Esophagus (tissue), 2 donors: ENCODE measurements around the gene CNN1. TPM values are rescaled to one million over a fixed set of nuclear protein-coding genes. Genes with fewer than 3 reads are reported as not detected.

Source experiments
- H3K27ac ChIP-seq, 2 donors: one replicate each; pipeline ENCODE4 v1.5.1; 2013; ENCODE audit warnings: low read depth in 2 of 2, mild to moderate bottlenecking in 2 of 2, inconsistent platforms in 1 of 2, low read length in 1 of 2, moderate library complexity in 1 of 2
- H3K27me3 ChIP-seq, 2 donors: one replicate each; pipeline ENCODE4 v1.6.1; 2013; ENCODE audit warnings: low read length in 2 of 2, control low read depth in 1 of 2, mild to moderate bottlenecking in 1 of 2; ENCODE audit not compliant: insufficient read depth in 2 of 2, control insufficient read depth in 1 of 2
- H3K36me3 ChIP-seq, 2 donors: one replicate each; pipeline ENCODE4 v1.6.1; 2013; ENCODE audit warnings: low read length in 1 of 2; ENCODE audit not compliant: control insufficient read depth in 2 of 2, insufficient read depth in 2 of 2
- H3K4me1 ChIP-seq, 2 donors: one replicate each; pipeline ENCODE4 v1.6.1; 2013; ENCODE audit warnings: low read length in 1 of 2; ENCODE audit not compliant: control insufficient read depth in 2 of 2, insufficient read depth in 2 of 2
- H3K4me3 ChIP-seq, 2 donors: one replicate each; pipeline ENCODE4 v1.5.1; 2013; ENCODE audit warnings: low read length in 2 of 2, mild to moderate bottlenecking in 2 of 2, low read depth in 1 of 2, moderate library complexity in 1 of 2
- H3K9me3 ChIP-seq, 2 donors: one replicate each; pipeline ENCODE4 v1.6.1; 2013; ENCODE audit warnings: mild to moderate bottlenecking in 2 of 2, low read depth in 1 of 2, low read length in 1 of 2, moderate library complexity in 1 of 2; ENCODE audit not compliant: control insufficient read depth in 2 of 2, insufficient read depth in 1 of 2
- WGBS, 2 donors: extraction: QIAGEN DNeasy Blood & Tissue Kit; methylation state at CpG; one replicate each; pipeline ENCODE4 v1.1.7; 2013; 5-methylcytosine and 5-hydroxymethylcytosine counted together
- polyA plus RNA-seq, 2 donors: library from polyadenylated mRNA; stranded (reverse); fragments of 200-250 nt; gene quantifications; one replicate each; pipeline ENCODE4 v1.2.3, GENCODE V29; 2013
- donor health status: healthy with polysubstance abuse.
- donor health status: Bipolar disorder and iron deficiency.

Gene CNN1
- 100 to 1,000 TPM in 1 of 2 donors, 10 to 100 TPM in 1; 85.0 to 234 TPM for polyA plus RNA-seq

DNA sequence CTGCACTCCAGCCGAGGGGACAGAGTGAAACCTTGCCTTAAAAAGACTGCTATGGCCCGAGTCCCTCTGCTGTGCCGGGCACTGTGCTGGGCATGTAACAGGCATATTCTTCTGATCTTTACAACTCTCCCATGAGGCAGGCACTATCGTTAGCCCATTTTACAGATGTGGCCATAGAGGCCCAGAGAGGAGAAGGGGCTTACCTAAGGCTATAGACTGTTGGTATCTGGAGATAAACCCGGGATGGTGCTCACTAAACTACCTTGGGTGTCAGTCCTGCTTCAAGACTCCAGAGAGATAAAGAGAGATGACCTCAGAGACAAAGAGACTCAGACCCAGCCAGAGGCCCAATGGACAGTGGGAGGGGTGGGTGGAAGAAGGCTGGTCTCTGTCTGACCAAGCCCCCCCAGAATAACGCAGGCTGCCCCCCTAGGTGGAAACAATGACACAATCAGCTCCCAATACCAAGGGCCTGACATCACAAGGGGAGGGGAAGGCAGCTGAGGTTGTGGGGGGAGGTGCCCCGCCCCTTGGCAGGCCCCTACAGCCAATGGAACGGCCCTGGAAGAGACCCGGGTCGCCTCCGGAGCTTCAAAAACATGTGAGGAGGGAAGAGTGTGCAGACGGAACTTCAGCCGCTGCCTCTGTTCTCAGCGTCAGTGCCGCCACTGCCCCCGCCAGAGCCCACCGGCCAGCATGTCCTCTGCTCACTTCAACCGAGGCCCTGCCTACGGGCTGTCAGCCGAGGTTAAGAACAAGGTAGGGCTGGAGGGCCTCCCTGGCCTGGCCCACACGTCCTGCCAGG is at the start of gene CNN1:
CNN1 (plus strand) TSS at position 620 of the 805 bp plus-strand sequence; CDS start at position 697, 77 bp downstream.
- no peaks in the 10 kb centered on the region for H3K27me3 ChIP-seq
- no peaks in the 10 kb centered on the region for H3K9me3 ChIP-seq
- no peaks in the 10 kb centered on the region for H3K4me1 ChIP-seq
- WGBS, 2 donors = 25% methylated on average over 20 to 21 of the region's 21 CpGs
- H3K27ac ChIP-seq = peak within 1 kb of the TSS; percentile 80 to 89
- peak within 1 kb of the TSS; percentile 34 to 41 for H3K4me3 ChIP-seq
- no peaks in the 10 kb centered on the region for H3K36me3 ChIP-seq

GRCh38 chr19:11489378-11489777 is 49.3 kb upstream of the CNN1 start:
- Histone ChIP-seq H3K9me3 (no peaks in the 10 kb centered on the region), H3K4me1 (no peaks in the 10 kb centered on the region), H3K4me3 (no peak overlapping the region), H3K36me3 (peaks cover 0 to 21% of the 10 kb centered on the region in 2 donors), H3K27me3 (no peaks in the 10 kb centered on the region), H3K27ac (no peak overlapping the region)
- 93 to 95% methylated on average over 7 of the region's 7 CpGs for WGBS, 2 donors

- 94 to 96% methylated on average over 27 of the region's 27 CpGs for WGBS, 2 donors
- Histone ChIP-seq H3K4me3 (no peak overlapping the region), H3K4me1 (peaks cover 0 to 2% of the 10 kb centered on the region in 2 donors), H3K36me3 (peaks cover 0 to 27% of the 10 kb centered on the region in 2 donors), H3K27me3 (no peaks in the 10 kb centered on the region), H3K9me3 (no peaks in the 10 kb centered on the region), H3K27ac (no peak overlapping the region)
Observed at GRCh38 chr19:11494634-11495285, 43.9 kb upstream of the CNN1 start.

DNA sequence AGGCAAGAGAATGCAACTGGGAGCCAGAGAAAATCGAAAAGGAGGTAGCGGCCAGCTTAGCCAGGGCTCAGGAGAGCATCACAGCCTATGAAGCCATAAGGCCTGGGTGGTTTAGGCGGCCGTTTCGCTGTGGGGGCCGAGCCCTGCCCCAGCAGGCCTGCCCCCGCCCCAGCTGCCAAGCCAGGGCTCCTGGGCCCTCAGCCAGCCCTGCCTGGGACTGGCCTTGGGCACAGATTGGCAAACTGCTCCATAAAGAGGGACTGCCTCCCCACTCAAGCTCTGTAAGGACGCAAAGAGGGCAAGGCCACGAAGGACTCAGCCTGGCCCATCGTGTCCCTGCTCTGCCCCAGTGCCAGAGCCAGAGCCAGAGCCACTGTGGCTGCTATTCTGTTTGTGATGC is 43.2 kb upstream of the CNN1 start:
- no peak overlapping the region for H3K4me3 ChIP-seq
- no peak overlapping the region for H3K27ac ChIP-seq
- H3K9me3 ChIP-seq = no peaks in the 10 kb centered on the region
- peaks cover 0 to 27% of the 10 kb centered on the region in 2 donors for H3K36me3 ChIP-seq
- 82 to 86% methylated on average over 10 of the region's 10 CpGs for WGBS, 2 donors
- H3K27me3 ChIP-seq = no peaks in the 10 kb centered on the region
- peaks cover 0 to 2% of the 10 kb centered on the region in 2 donors for H3K4me1 ChIP-seq

DNA sequence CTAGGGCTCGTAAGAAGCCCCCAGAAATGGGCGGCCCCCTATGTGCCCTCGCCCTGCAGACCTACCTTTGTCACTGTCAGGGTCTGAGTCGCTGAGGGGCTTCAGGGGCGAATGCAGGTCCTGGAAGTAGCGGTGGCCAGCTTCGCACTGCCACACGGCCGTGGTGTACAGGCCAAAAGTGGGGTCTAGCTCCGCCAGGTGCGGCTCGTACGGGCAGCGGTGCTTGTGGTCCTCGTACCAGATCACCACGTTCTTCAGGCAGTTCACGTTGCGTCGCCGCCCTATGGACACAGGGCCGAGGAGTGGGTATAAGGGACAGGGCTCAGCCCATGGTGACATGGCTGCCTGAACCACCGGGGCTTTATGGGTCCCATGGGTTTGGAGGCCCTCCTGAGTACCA is 42.8 kb upstream of the CNN1 start:
- H3K27me3 ChIP-seq = no peaks in the 10 kb centered on the region
- WGBS, 2 donors = 96% methylated on average over 22 of the region's 22 CpGs
- peaks cover 0 to 25% of the 10 kb centered on the region in 2 donors for H3K36me3 ChIP-seq
- no peaks in the 10 kb centered on the region for H3K9me3 ChIP-seq
- H3K4me1 ChIP-seq = peaks cover 0 to 2% of the 10 kb centered on the region in 2 donors
- no peak overlapping the region for H3K27ac ChIP-seq
- no peak overlapping the region for H3K4me3 ChIP-seq

DNA sequence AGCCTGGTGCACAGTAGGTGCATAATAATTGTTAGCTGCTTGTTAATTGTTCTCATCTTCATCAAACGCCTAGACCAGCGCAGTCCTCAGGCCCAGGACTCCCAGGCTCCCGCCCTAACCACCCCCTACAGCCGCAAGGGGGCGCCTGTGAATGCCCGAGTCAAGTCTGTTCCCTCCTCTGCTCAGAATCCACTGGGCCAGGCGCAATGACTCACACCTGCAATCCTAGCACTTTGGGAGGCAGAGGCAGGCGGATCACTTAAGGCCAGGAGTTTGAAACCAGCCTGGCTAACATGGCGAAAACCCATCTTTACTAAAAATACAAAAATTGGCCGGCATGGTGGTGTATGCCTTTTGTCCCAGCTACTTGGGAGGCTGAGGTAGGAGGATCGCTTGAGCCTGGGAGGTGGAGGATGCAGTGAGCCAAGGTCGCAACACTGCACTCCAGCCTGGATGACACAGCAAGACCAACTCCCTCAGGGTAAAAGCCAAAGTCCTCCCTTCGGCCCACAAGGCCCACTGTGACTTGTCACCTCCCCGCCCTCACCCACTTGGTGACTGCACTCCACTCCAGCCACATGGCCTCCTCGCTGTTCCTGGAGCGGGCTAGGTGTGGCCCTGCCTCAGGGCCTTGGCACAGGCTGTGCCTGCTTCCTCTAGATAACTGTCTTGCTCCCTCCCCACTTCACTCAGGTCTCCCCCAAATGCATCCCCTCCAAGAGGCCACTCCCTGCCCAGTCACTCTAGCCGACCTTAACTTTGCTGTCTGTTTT is 42.1 kb upstream of the CNN1 start:
- Histone ChIP-seq H3K4me1 (peaks cover 0 to 2% of the 10 kb centered on the region in 2 donors), H3K27ac (no peak overlapping the region), H3K36me3 (peaks cover 0 to 24% of the 10 kb centered on the region in 2 donors), H3K27me3 (no peaks in the 10 kb centered on the region), H3K9me3 (no peaks in the 10 kb centered on the region), H3K4me3 (no peak overlapping the region)
- 66 to 68% methylated on average over 17 of the region's 17 CpGs for WGBS, 2 donors

GRCh38 chr19:11499220-11499726 is 39.4 kb upstream of the CNN1 start:
- 92 to 93% methylated on average over 6 of the region's 6 CpGs for WGBS, 2 donors
- H3K4me1 ChIP-seq = peaks cover 0 to 2% of the 10 kb centered on the region in 2 donors
- no peak overlapping the region for H3K27ac ChIP-seq
- H3K36me3 ChIP-seq = peaks cover 0 to 20% of the 10 kb centered on the region in 2 donors
- no peaks in the 10 kb centered on the region for H3K27me3 ChIP-seq
- no peak overlapping the region for H3K4me3 ChIP-seq
- no peaks in the 10 kb centered on the region for H3K9me3 ChIP-seq

GRCh38 chr19:11499890-11500420 is 38.7 kb upstream of the CNN1 start:
- 78 to 79% methylated on average over 7 of the region's 7 CpGs for WGBS, 2 donors
- no peak overlapping the region for H3K4me3 ChIP-seq
- H3K9me3 ChIP-seq = no peaks in the 10 kb centered on the region
- peaks cover 0 to 17% of the 10 kb centered on the region in 2 donors for H3K36me3 ChIP-seq
- no peak overlapping the region for H3K27ac ChIP-seq
- H3K27me3 ChIP-seq = no peaks in the 10 kb centered on the region
- peaks cover 0 to 2% of the 10 kb centered on the region in 2 donors for H3K4me1 ChIP-seq

DNA sequence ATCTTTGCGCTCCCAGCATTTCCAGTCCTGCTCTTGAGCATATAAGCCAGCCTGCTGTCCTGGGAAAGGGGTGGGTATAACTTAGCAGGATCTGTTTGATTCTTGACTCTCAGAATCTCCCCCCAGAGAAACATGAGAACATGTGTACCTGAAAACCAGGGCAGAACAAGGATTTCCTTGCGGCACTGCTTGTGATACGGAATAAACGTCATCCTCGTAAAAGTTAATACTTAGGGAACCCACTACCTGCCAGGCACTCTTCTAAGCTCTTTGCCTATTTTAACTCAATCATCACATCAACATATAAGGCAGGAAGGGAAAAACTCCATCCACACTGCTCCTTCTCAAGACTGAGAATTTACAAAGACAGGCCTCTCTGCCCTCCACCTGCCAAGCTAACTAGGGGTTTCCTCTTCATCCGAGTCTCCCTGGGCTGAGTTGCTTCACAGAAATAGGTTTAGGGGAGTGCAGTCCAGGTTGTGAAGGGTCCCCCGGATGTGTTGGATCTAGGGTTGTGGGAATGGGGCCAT is 34.1 kb upstream of the CNN1 start:
- H3K27me3 ChIP-seq = no peaks in the 10 kb centered on the region
- H3K4me3 ChIP-seq = peak overlapping the region; percentile 72 to 90
- peak overlapping the region; percentile 97 to 98 for H3K27ac ChIP-seq
- 42 to 47% methylated on average over 7 of the region's 7 CpGs for WGBS, 2 donors
- H3K36me3 ChIP-seq = peaks cover 0 to 2% of the 10 kb centered on the region in 2 donors
- H3K9me3 ChIP-seq = no peaks in the 10 kb centered on the region
- H3K4me1 ChIP-seq = peaks cover 0 to 3% of the 10 kb centered on the region in 2 donors
